Measurements from ENCODE around the gene KIF3A.

KIF3A gene

DNA sequence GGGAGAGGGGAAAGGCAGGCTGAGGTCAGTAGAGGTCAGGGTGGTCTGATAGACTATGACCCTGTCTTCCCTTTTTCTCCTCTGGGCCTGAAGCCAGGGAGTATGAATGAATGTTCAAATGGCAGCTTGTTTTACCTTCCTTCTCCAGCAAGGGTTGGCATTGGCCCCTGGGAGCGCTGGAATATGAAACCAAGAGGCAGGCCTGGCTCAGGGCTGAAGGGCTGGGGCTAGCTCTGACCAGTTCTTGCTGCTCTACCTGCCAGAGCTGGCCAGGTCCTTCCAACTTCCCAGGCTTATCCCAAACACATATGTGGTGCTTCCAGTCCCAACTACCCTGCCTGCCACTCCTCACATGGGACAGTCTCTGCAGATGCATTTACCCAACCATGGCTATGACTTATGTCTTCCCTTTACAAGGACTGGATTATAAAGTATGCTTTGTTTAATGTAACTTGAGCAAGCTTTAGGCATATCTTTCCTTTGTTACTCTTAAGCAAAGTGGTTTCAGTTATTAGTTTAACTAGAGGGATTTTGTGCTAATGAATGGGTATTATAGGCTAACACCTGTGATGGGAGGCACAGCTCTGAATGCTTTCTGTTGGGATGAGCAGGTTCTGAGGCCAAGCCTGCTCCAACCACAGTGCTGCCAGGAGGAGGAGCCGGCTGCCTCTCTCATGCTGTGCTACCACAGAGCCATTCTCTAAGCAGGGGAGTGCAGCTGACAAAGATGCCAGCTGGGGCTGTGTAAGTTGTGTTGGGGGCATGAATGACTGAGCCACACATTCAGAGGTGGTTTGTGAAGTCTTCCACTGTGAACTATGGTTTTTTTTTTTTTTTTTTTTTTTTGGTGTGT lies 16.0 kb upstream of the KIF3A start:
- DNase-seq (ENCODE audit: low spot score), result no peak

GRCh38 chr5:132752581-132753125 lies 15.3 kb upstream of the KIF3A start:
- no peak for DNase-seq (ENCODE audit: low spot score)

GRCh38 chr5:132751971-132752580 lies 14.7 kb upstream of the KIF3A start:
- DNase-seq (ENCODE audit: low spot score), result no peak

- DNase-seq (ENCODE audit: low spot score), result no peak
These were observed 14.1 kb upstream of the KIF3A start for GRCh38 chr5:132751444-132751843.

DNA sequence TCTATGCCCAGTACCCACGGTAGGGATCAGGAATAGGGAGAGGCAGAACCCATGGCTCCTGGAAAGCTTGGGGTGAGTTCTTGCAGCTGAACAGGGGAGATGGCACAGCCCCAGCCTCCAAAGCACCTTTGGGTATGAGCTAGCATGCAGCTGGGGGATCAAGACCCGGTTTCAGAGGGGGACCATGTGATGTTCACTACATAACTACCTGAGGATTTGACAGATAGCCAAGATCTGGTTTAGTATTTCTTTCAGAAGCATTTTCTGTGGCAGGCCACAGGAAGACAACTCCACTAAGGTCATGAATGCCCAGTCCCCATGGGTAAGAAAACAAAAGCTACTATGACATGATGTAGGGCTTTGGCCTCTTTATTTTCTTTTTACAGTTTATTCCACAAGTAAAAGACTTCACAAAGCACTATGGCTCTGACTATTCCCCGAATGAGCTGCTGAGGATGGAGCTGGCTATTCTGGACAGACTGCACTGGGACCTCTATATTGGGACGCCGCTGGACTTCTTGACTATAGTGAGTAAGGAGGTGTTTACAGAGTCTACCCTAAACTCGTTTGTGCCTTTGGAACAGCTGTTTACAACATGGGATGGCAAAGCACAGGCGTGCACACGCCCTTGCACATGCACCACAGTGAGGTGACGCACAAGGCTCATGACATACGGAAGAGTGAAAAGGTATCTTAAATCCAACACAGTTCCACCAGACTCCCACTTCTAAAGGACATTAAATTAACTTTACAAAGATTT lies 13.3 kb upstream of the KIF3A start:
- no peak for DNase-seq (ENCODE audit: low spot score)

DNA sequence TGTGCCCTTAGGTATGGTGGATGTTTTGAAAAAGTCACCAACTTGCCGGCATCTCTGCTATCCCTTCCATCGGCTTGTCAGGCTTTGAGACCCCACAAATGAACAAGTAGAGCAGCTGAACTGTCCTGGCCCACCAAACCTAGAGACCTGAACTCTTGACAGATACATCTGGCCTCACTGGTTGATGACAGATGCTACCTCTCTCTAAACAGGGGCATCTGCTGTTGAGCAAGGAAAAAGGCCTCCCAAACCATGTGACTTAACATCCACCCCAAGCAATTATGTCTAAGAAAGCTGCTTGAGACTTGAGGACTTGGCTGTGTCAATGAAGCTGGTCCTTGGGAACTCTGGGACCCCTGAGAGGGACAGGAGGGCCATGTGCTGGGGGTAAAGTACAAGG lies 12.2 kb upstream of the KIF3A start:
- no peak for DNase-seq (ENCODE audit: low spot score)

DNA sequence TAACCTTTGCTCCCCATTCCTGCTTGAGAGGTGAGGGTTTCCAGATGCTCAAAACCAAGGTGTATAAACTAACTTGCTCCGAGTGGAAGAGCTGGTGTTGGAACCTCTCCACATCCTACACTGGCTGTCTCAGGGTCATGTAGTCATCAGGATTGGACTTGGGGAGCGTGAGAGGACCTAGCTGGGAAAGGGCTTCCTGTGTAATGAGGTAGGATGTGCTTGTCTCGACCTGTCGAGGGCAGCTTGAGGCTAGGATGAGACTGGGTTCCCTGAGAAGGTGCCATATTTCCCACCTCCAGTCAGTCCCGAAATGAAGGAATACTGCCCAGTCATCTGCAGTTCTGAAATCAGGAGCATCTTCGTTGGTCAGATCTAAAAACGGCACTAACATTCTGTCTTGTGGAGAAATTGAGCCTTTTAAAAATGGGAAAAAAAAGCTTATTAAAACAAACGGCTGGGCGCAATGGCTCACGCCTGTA lies 11.2 kb upstream of the KIF3A start:
- DNase-seq (ENCODE audit: low spot score), result no peak

DNA sequence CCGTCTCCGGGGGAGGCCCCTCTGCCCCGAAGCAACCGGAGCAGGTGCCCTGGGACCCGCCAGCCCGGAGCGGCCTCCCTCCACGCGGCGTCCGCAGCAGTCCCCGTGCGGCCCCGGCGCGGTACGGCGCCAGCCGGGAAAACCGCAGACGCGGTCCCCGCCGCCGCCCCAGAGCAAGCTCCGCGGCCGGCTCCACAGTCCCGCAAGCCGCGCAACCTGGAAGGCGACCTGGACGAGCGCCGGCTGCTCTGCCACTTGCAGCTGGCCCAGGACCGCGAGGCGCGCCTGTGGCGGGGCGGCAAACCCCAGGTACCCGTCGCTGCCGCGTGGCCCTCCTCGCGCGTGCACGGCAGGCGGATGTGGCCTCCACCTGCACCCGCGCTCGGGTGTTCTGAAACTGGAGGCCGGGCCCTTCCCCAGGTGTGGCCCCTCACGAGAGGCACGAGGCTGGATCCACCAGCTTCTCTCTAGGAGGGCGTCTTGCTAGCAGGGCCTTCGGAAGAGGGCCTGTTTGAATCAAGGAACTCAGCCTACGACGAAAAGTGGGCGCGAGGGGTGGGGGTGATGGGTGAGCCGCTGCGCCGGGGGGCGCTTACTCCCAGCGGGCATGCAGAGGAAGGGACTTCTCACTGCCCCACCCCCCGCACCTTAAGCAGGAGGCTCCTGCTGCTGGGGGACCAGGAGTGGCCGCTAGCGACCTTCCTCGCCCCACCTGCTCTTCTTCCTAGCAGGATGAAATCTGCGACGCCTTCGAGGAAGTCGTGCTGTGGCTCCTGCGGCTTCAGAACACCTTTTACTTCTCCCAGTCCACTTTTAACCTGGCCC lies 10.5 kb upstream of the KIF3A start:
- DNase-seq (ENCODE audit: low spot score), result peak; percentile 52

DNA sequence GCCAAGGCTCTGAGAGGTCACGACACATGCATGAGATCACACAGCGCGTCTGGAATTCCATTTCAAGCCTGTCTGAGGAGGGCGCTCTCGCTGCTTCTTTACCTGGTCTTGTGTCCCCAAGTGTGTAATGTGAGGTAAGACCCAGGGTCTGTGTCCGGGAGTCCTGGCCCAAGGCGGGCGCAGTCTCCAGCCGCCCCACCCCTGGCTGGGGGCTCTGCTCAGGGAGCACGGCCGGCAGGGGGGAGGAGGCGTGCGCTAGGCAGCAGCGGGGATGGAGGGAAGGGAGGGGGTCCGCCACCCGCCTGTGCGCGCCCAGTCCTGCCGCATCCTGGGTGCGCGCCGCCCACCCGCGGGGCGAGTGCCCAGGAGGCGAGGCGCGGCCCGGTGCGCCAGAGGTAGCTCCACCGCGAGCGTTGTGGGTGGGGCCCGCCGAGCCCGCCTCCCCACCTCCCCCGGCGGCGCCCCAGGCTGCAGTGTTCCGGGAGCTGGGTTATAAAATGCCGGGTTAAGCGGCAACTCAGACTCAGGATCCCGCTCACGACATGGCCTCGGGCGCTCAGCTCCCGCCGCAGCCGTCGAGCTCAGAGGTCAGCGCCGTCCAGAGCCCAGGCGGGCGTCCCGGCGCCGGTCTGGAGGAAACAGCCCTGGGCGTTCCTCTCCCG lies 9.7 kb upstream of the KIF3A start, which contains the start of gene CCNI2:
Gene CCNI2, plus strand, starts transcription at position 473 of the 662 bp plus-strand sequence. Its CDS starts 70 bp downstream, at position 543.
- peak; percentile 67 for DNase-seq (ENCODE audit: low spot score)

DNA sequence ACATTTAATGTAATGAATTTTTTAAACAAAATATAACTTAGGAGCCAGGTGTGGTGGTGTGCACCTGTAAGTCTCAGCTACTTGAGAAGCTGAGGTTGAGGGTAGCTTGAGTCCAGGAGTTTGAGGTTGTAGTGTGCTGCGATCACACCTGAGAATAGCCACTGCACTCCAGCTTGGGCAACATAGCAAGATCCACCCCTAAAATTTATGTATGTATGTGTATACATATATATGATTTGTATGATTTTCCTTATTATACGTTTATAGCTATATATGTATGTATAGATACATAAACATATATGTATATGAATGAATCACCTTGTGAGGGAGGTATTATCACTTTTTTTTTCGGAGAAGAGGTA lies 9.2 kb upstream of the KIF3A start:
- DNase-seq (ENCODE audit: low spot score), result no peak

DNA sequence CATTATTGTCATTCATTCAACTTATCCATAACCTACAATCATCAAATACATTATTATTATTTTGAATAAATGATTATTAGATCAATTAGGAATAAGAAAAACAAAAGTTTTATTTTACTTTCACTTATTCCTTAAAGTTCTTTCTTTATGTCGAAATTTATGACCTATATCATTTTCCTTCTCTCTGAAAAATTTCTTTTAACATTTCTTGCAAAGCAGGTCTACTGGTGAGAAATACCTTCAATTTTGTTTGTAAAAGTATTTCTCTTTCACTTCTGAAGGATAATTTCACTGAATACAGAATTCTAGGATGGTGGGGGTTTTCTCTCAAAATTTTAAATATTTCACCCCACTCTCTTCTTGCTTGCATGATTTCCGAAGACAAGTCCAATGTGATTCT lies 7.3 kb upstream of the KIF3A start:
- DNase-seq (ENCODE audit: low spot score), result no peak

DNA sequence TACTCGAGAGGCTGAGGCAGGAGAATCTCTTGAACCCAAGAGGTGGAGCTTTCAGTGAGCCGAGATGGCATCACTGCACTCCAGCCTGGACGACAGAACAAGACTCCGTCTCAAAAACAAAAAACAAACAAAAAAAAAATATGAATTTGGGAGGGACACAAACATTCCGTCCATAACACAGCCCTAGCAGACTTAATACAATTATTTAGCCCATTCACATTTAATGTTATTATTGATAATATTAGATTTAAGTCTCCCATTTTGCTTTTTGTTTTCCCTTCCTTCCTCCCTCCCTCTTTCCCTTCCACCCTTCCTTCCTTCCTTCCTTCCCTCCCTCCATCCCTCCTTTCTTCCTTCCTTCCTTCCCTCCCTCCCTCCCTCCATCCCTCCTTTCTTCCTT lies 5.3 kb upstream of the KIF3A start:
- no peak for DNase-seq (ENCODE audit: low spot score)

DNA sequence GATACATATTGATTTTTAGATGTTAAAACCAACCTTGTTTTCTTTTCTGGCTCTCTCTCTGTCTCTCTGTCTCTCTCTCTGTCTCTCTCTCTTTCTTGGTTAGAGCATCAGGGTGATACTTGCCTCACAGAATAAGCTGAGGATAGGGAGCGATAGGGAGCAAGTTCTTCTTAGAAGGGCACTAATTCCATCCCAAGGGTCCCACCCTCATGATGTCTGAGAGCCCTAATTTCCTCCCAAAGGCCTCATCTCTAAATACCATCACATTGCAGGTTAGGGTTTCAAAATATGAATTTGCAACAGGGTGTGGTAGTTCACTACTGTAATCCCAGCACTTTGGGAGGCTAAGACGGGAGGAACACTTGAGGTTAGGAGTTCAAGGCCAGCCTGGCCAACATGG lies 4.8 kb upstream of the KIF3A start:
- no peak for DNase-seq (ENCODE audit: low spot score)

- DNase-seq (ENCODE audit: low spot score), result no peak
These were observed 1.9 kb upstream of the KIF3A start for GRCh38 chr5:132739232-132739631.

GRCh38 chr5:132737982-132738681 lies 786 bp upstream of the KIF3A start:
- DNase-seq (ENCODE audit: low spot score), result no peak

- no peak for DNase-seq (ENCODE audit: low spot score)
These were observed 2.7 kb downstream of the KIF3A start for GRCh38 chr5:132734687-132735086.

GRCh38 chr5:132733499-132734148 lies 3.7 kb downstream of the KIF3A start:
- DNase-seq (ENCODE audit: low spot score), result no peak

GRCh38 chr5:132729896-132730295 lies 7.5 kb downstream of the KIF3A start:
- DNase-seq (ENCODE audit: low spot score), result no peak

DNA sequence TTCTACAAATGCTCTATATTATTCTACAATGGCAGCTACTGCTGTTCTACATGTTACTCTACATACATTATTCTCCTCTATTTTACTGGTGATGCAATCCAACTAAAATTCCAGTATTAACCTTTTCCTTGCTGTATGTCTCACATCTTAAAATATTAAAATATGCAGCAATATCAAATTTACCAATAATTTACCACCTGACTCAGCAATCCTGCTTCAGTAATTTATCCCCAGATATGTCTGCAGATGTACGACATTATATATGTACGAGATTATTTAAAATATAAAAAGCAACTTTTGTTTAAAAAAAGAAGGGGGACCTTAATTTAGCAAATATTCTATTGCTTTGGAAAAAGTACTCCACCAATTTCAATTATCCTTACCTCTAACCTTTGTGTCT lies 11.6 kb downstream of the KIF3A start:
- no peak for DNase-seq (ENCODE audit: low spot score)

Measured in CD4-positive, alpha-beta T cell treated with Interleukin-6 at 100 ng/mL for 8 hours (primary cell).